GM19452 (cell line): Measurements from ENCODE around the gene OR11L1.

ENCODE experiments used
- ATAC-seq: cut with Tn5 transposase; IDR thresholded peaks from one replicate; pipeline ENCODE4 v1.9.1; 2021; ENCODE audit not compliant: unreplicated experiment

OR11L1 gene

GRCh38 chr1:247812637-247813036, 29.1 kb downstream of the OR11L1 start:
- ATAC-seq: no peak

GRCh38 chr1:247797518-247797917, 44.2 kb downstream of the OR11L1 start:
- no peak for ATAC-seq
